ENCODE measurements around the gene BACE1. TPM values are rescaled to one million over a fixed set of nuclear protein-coding genes. Genes with fewer than 3 reads are reported as not detected.

BACE1 gene
- total and polyA plus RNA-seq, 2 donors (not counting 3 experiments of a cell fraction or from before 2014, with no cell fraction given): 28.8 to 29.6 TPM

GRCh38 chr11:117300773-117301172 lies 15.3 kb downstream of the BACE1 start:
- no peaks in the 10 kb centered on the region for H3K4me1 ChIP-seq (ENCODE audit: control insufficient read depth, extremely low read depth, insufficient read depth, low read length)
- no peaks in the 10 kb centered on the region for H4K20me1 ChIP-seq (replicated peaks; ENCODE audit: control insufficient read depth, extremely low read depth, insufficient read depth, low read length)
- CTCF ChIA-PET: no interaction called here
- intact Hi-C loops (cut with micrococcal nuclease): no loop called here
- H3K79me2 ChIP-seq (ENCODE audit: control insufficient read depth, insufficient read depth, low read length): no peaks in the 10 kb centered on the region
- H3K9ac ChIP-seq (replicated peaks; ENCODE audit: extremely low read depth, insufficient read depth, low read length): no peak overlapping the region
- no peaks in the 10 kb centered on the region for H3K9me1 ChIP-seq (replicated peaks; ENCODE audit: control insufficient read depth, extremely low read depth, insufficient read depth, low read length)
- H3K27ac ChIP-seq (ENCODE audit: insufficient read depth, low read depth, low read length): no peak overlapping the region
- BruUV-seq (replicated peaks): no TSS peak
- POLR2A ChIA-PET: no interaction called here
- TF ChIP-seq MYC (IDR thresholded peaks at IDR 0.05; ENCODE audit: low read depth, low read length) (no peak), FOS (IDR thresholded peaks at IDR 0.05; ENCODE audit: borderline replicate concordance, insufficient read depth, low read length) (no peak), EZH2 (IDR thresholded peaks at IDR 0.05; ENCODE audit: borderline replicate concordance, low read depth, low read length, severe bottlenecking) (no peak), JUN (IDR thresholded peaks at IDR 0.05; ENCODE audit: borderline replicate concordance, insufficient read depth, insufficient read length, low read depth) (no peak), POLR2A (IDR thresholded peaks at IDR 0.05; ENCODE audit: low read depth, low read length) (no peak), POLR2AphosphoS5 (IDR thresholded peaks at IDR 0.05; ENCODE audit: insufficient read depth, low read depth, low read length) (no peak), MAX (IDR thresholded peaks at IDR 0.05; ENCODE audit: insufficient read depth, insufficient read length) (no peak), CTCF (IDR thresholded peaks at IDR 0.05; ENCODE audit: extremely low read depth in 1 of 2, insufficient read depth in 1 of 2, low read depth in 1 of 2, low read length in 2 of 2) (no peak), GATA2 (IDR thresholded peaks at IDR 0.05; ENCODE audit: insufficient read depth, insufficient read length, low read depth, low read length) (no peak)
- H3K27me3 ChIP-seq (ENCODE audit: control insufficient read depth in 2 of 2, insufficient read depth in 2 of 2, low read length in 2 of 2): no peaks in the 10 kb centered on the region
- DNase-seq (ENCODE audit: low read depth, low spot score) (no peak), FAIRE-seq (no peak)
- H3K36me3 ChIP-seq (ENCODE audit: control insufficient read depth in 2 of 2, extremely low read depth in 1 of 2, insufficient read depth in 2 of 2, low read length in 2 of 2): no peaks in the 10 kb centered on the region
- no peak overlapping the region for H3K4me3 ChIP-seq (replicated peaks in 1 of 3; ENCODE audit: insufficient read depth in 1 of 3, low read depth in 1 of 3, low read length in 3 of 3)
- dilution Hi-C loops (cut with MboI; ENCODE audit: extremely low pct_ligation_motif_present, low sequenced_read_pairs): no loop called here
- H3K4me2 ChIP-seq (ENCODE audit: insufficient read depth, low read length): no peak overlapping the region
- H2AFZ ChIP-seq (ENCODE audit: low read depth, low read length): no peak overlapping the region
- H3K9me3 ChIP-seq (replicated peaks; ENCODE audit: control insufficient read depth, insufficient read depth, low read length): no peaks in the 10 kb centered on the region

Measured in endothelial cell of umbilical vein (primary cell).